Peyer's patch (tissue), 4 donors: ENCODE measurements around the gene APLP1. TPM values are rescaled to one million over a fixed set of nuclear protein-coding genes. Genes with fewer than 3 reads are reported as not detected.
A peak's percentile ranks its signal among the peaks of the same experiment; 100 is the strongest.

Experiments
- DNase-seq, 3 donors: peaks; one replicate each; pipeline ENCODE4 v3.0.0-alpha.2; 2017 to 2019
- H3K27ac ChIP-seq, 4 donors: fragments of 200-600 bp; sonication (generic); one replicate each; pipeline ENCODE4 v1.5.1; 2016 to 2019
- H3K27me3 ChIP-seq, 2 donors: fragments of 200-600 bp; sonication (generic); one replicate each; pipeline ENCODE4 v1.5.1; 2019
- H3K36me3 ChIP-seq, 3 donors: fragments of 200-600 bp; sonication (generic); one replicate each; pipeline ENCODE4 v1.5.1; 2016 to 2019
- H3K4me1 ChIP-seq, 4 donors: fragments of 200-600 bp; sonication (generic); one replicate each; pipeline ENCODE4 v1.5.1; 2016 to 2019
- H3K4me3 ChIP-seq, 4 donors: fragments of 200-600 bp; sonication (generic); 1 replicate in 3 of 4; 2 replicates in 1 of 4; pipeline ENCODE4 v1.5.1; 2016 to 2019; ENCODE audit warnings: mild to moderate bottlenecking in 1 of 4
- H3K9me3 ChIP-seq, 4 donors: fragments of 200-600 bp; sonication (generic); one replicate each; pipeline ENCODE4 v1.5.1; 2016 to 2019; ENCODE audit warnings: mild to moderate bottlenecking in 1 of 4
- CTCF ChIP-seq, 6 experiments: fragments of 450-650 bp in 4 of 6; fragments of 200-600 bp in 2 of 6; sonication (generic) in 1 of 6; IDR thresholded peaks; one replicate each; pipeline ENCODE4 v1.5.1; 2017 to 2019; ENCODE audit warnings: antibody characterized with exemption in 6 of 6, mild to moderate bottlenecking in 3 of 6, moderate library complexity in 1 of 6
- POLR2A ChIP-seq, 2 donors: fragments of 450-650 bp; IDR thresholded peaks; one replicate each; pipeline ENCODE4 v1.5.1; 2017; ENCODE audit warnings: antibody characterized with exemption in 2 of 2, mild to moderate bottlenecking in 2 of 2, moderate library complexity in 2 of 2
- total RNA-seq, 4 donors: library from RNA; depleted of rRNA; stranded (reverse); fragments of >200 nt; gene quantifications; one replicate each; pipeline ENCODE4 v1.1.0, GENCODE V29; 2016

Gene APLP1
- total RNA-seq, 4 donors from 2014 or later = 0.53 to 8.3 (median 1.7) TPM

DNA sequence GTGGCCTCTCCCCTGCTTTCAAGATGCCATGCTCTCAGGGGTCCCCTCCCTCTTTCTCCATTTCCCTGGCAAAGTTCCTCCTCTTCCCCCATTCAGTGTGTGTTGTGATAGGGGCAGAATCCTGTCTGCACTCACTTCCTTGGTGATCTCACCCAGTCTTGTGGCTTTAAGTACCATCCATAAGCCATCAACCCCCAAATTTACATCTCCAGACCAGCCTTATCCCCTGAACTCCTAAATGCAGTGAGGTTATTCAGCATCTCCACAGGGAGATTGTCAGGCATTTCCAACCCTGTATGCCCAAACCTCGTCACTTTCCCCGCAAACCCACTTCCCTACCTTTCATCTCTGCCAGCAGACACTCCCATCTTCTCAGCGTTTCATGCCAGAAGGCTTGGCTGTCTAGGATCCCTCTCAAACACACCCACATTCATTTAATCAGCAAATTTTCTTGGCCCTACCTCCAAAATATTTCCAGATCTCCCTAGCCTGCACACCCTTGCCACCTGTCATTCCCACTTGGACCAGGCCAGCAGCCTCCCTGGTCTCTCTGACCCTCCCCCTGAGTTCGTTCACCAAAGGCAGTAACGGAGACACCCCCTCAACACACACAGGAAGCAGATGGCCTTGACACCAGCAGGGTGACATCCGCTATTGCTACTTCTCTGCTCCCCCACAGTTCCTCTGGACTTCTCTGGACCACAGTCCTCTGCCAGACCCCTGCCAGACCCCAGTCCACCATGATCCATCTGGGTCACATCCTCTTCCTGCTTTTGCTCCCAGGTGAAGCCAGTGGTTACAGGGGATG, 33.7 kb downstream of the APLP1 start, which contains the start of gene HCST:
TSS of gene HCST (plus strand) at position 676 of the 808 bp plus-strand sequence. CDS start at position 741, 65 bp downstream.
- Histone ChIP-seq H3K36me3 (peaks cover 0 to under 1% (median 0%) of the 10 kb centered on the region in 3 donors), H3K27ac (peak within 1 kb of the TSS; percentile 81 to 96 (median 94)), H3K9me3 (no peaks in the 10 kb centered on the region), H3K4me1 (peaks cover 0 to 31% (median 18%) of the 10 kb centered on the region in 4 donors), H3K27me3 (no peaks in the 10 kb centered on the region), H3K4me3 (peak within 1 kb of the TSS; percentile 27 to 46 (median 39))
- peak; percentile 14 to 15 for TF ChIP-seq POLR2A (IDR thresholded peaks at IDR 0.05)
- TF ChIP-seq CTCF (IDR thresholded peaks at IDR 0.05) = no peak
- DNase-seq = peak in 2 of 3 donors; percentile 71 to 76

DNA sequence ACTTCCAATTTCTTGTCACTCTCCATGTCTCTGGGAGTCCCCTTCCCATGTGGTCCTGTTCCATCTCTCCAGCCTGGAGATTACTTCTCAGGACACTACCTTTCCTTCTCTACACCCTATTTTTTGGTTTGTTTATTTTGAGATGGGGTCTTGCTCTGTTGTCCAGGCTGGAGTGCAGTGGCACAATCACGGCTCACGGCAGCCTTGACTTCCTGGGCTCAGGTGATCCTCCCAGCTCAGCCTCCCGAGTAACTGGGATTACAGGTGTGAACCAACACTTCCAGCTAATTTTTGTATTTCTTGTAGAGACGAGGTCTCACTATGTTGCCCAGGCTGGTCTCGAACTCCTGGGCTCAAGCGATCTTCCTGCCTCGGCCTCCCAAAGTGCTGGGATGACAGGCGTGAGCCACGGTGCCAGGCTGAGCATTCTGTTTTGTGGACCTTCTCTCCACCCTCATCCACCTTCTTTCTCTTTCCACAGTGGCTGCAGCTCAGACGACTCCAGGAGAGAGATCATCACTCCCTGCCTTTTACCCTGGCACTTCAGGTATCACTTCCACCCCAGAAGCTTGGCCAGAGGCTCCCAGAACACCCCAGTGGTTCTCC, 34.6 kb downstream of the APLP1 start:
- no peak for DNase-seq
- Histone ChIP-seq H3K27ac (peak overlapping the region; percentile 81 to 96 (median 94)), H3K4me1 (peaks cover 0 to 31% (median 15%) of the 10 kb centered on the region in 4 donors), H3K9me3 (no peaks in the 10 kb centered on the region), H3K27me3 (no peaks in the 10 kb centered on the region), H3K36me3 (no peaks in the 10 kb centered on the region), H3K4me3 (peak overlapping the region; percentile 27 to 45 (median 38))
- TF ChIP-seq CTCF (IDR thresholded peaks at IDR 0.05) = no peak
- TF ChIP-seq POLR2A (IDR thresholded peaks at IDR 0.05) = no peak

GRCh38 chr19:35903550-35904179, 35.3 kb downstream of the APLP1 start:
- H3K4me1 ChIP-seq = peaks cover 0 to 31% (median 10%) of the 10 kb centered on the region in 4 donors
- H3K27me3 ChIP-seq = no peaks in the 10 kb centered on the region
- H3K27ac ChIP-seq = peak overlapping the region; percentile 81 to 96 (median 94)
- TF ChIP-seq POLR2A (IDR thresholded peaks at IDR 0.05) = peak in 1 of 2 donors; percentile 41
- TF ChIP-seq CTCF (IDR thresholded peaks at IDR 0.05) = no peak
- DNase-seq = peak; percentile 69 to 97 (median 96)
- H3K9me3 ChIP-seq = no peaks in the 10 kb centered on the region
- H3K36me3 ChIP-seq = no peaks in the 10 kb centered on the region
- H3K4me3 ChIP-seq = peak overlapping the region; percentile 27 to 45 (median 38)

GRCh38 chr19:35904311-35905068, 36.1 kb downstream of the APLP1 start:
- TF ChIP-seq POLR2A (IDR thresholded peaks at IDR 0.05) = no peak
- TF ChIP-seq CTCF (IDR thresholded peaks at IDR 0.05) = no peak
- H3K4me3 ChIP-seq = no peak overlapping the region
- H3K27me3 ChIP-seq = no peaks in the 10 kb centered on the region
- H3K36me3 ChIP-seq = no peaks in the 10 kb centered on the region
- H3K9me3 ChIP-seq = no peaks in the 10 kb centered on the region
- DNase-seq = no peak
- H3K4me1 ChIP-seq = peaks cover 0 to 37% (median 10%) of the 10 kb centered on the region in 4 donors
- peak overlapping the region; percentile 81 to 96 (median 94) for H3K27ac ChIP-seq

DNA sequence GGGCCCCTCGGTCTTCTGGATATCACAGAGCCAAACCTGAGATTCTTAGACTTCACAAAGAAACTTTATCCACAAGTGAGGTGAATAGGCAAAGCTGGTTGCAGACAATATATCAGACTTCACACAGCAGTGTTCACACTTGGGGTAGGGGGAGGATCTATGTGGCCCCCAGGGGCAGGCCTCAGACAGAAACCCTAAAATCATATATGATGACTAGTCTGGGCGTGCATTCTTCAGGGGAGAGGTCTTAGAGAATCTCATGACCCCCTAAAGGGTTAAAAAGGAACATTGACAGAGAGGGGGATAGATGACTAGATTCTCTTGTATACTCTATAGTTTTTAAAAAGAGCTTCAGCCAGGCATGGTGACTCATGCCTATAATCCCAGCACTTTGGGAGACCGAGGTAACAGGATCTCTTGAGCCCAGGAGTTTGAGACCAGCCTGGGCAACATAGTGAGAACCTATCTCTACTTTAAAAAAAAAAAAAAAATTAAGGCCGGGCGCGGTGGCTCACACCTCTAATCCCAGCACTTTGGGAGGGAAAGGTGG, 36.9 kb downstream of the APLP1 start:
- Histone ChIP-seq H3K4me3 (no peak overlapping the region), H3K36me3 (no peaks in the 10 kb centered on the region), H3K9me3 (no peaks in the 10 kb centered on the region), H3K4me1 (peaks cover 0 to 44% (median 10%) of the 10 kb centered on the region in 4 donors), H3K27me3 (no peaks in the 10 kb centered on the region), H3K27ac (peak overlapping the region in 2 of 4 donors; percentile 4 to 96)
- DNase-seq = no peak
- no peak for TF ChIP-seq POLR2A (IDR thresholded peaks at IDR 0.05)
- no peak for TF ChIP-seq CTCF (IDR thresholded peaks at IDR 0.05)
